ENCODE data around the gene TMEM129.

The TMEM129 gene

DNA sequence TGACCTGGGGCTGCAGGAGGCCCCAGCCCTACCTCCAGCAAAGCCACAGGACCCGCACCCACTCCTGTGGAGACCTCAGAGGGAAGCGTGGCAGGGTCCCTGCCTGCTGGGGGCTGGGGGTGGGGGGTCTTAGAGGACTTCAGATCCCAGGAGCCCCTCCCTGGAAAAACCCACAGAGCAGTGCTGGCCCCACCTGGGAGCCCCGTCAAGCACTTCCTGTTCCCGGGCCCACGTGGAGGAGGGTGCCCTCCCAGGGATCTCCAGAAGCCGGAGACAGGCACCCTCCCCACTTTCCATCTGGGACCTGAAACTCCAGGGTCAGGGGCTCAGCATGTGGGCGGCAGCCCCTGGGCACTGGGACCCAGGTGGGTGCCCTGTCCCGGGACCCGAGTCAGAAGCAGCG, 32.2 kb upstream of the TMEM129 start:
- H2AFZ ChIP-seq (ENCODE audit: low read length), result no peak overlapping the region
- H3K79me2 ChIP-seq (ENCODE audit: insufficient read depth, low read length), result no peaks in the 10 kb centered on the region
- TF ChIP-seq, protein P1, sequence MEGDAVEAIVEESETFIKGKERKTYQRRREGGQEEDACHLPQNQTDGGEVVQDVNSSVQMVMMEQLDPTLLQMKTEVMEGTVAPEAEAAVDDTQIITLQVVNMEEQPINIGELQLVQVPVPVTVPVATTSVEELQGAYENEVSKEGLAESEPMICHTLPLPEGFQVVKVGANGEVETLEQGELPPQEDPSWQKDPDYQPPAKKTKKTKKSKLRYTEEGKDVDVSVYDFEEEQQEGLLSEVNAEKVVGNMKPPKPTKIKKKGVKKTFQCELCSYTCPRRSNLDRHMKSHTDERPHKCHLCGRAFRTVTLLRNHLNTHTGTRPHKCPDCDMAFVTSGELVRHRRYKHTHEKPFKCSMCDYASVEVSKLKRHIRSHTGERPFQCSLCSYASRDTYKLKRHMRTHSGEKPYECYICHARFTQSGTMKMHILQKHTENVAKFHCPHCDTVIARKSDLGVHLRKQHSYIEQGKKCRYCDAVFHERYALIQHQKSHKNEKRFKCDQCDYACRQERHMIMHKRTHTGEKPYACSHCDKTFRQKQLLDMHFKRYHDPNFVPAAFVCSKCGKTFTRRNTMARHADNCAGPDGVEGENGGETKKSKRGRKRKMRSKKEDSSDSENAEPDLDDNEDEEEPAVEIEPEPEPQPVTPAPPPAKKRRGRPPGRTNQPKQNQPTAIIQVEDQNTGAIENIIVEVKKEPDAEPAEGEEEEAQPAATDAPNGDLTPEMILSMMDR (IDR thresholded peaks at IDR 0.05; ENCODE audit: low read length), result no peak
- TF ChIP-seq EZH2 (IDR thresholded peaks at IDR 0.05; ENCODE audit: borderline replicate concordance, low read length), result no peak
- no peak overlapping the region for H3K9ac ChIP-seq (ENCODE audit: low read length)
- H3K9me2 ChIP-seq (ENCODE audit: low read depth, low read length), result no peaks in the 10 kb centered on the region
- H3K27ac ChIP-seq (ENCODE audit: low read depth, low read length, poor library complexity, severe bottlenecking), result no peak overlapping the region
- H4K20me1 ChIP-seq (ENCODE audit: insufficient read depth, low read length), result no peaks in the 10 kb centered on the region
- no peaks in the 10 kb centered on the region for H3K27me3 ChIP-seq (ENCODE audit: insufficient read depth, low read length)
- no peaks in the 10 kb centered on the region for H3K4me1 ChIP-seq (ENCODE audit: insufficient read depth, low read length, severe bottlenecking)
- H3K4me2 ChIP-seq (ENCODE audit: low read length), result no peak overlapping the region
- H3K9me3 ChIP-seq (ENCODE audit: low read length), result no peaks in the 10 kb centered on the region
- no peaks in the 10 kb centered on the region for H3K36me3 ChIP-seq (ENCODE audit: insufficient read depth, low read length)
- no peaks in the 10 kb centered on the region for H3F3A ChIP-seq (ENCODE audit: insufficient read depth, low read length)
- no peak overlapping the region for H3K4me3 ChIP-seq (ENCODE audit: low read depth, low read length, poor library complexity, severe bottlenecking)

DNA sequence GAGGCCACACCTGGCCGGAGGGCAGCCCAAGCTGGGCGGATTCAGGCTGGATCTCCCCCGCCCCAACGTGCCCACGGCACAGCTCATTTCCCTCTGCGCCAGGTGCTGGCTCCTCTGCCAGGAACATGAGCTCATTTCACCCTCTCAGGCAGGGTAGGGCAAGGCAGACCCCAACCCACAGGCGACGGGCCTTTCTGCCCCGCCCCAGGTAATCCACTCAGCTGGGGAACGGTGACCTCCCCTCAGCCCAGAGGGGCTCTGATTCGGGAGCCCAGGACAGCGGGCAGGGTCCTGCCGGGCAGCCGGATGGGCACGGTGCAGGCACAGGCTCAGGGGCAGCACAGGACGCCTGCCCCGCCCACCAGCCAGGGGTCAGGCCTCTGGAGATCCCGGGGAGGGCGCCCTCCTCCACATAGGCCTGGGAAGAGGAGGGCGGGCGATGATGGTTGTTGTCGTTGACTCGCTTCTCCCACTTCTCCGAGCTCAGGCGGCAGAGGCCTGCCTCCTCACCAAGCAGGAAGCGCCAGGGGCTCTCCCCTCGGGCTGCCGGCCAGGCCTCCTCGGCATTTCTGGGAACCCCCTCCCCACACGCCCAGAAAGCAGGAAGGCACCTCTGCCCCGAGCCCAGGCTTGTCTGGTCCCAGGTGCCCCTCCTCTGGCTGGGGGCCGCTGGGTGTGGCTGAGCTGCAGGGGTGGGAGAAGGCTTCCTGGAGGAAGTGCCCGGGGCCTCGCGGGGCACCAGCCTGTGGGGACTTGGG, 31.3 kb upstream of the TMEM129 start:
- no peak overlapping the region for H2AFZ ChIP-seq (ENCODE audit: low read length)
- no peak for TF ChIP-seq EZH2 (IDR thresholded peaks at IDR 0.05; ENCODE audit: borderline replicate concordance, low read length)
- TF ChIP-seq, protein P1 (IDR thresholded peaks at IDR 0.05; ENCODE audit: low read length), result no peak
- H3K4me3 ChIP-seq (ENCODE audit: low read depth, low read length, poor library complexity, severe bottlenecking), result no peak overlapping the region
- H3K79me2 ChIP-seq (ENCODE audit: insufficient read depth, low read length), result no peaks in the 10 kb centered on the region
- H4K20me1 ChIP-seq (ENCODE audit: insufficient read depth, low read length), result no peaks in the 10 kb centered on the region
- H3K9ac ChIP-seq (ENCODE audit: low read length), result no peak overlapping the region
- H3F3A ChIP-seq (ENCODE audit: insufficient read depth, low read length), result no peaks in the 10 kb centered on the region
- no peaks in the 10 kb centered on the region for H3K4me1 ChIP-seq (ENCODE audit: insufficient read depth, low read length, severe bottlenecking)
- H3K9me3 ChIP-seq (ENCODE audit: low read length), result no peaks in the 10 kb centered on the region
- H3K27me3 ChIP-seq (ENCODE audit: insufficient read depth, low read length), result no peaks in the 10 kb centered on the region
- H3K27ac ChIP-seq (ENCODE audit: low read depth, low read length, poor library complexity, severe bottlenecking), result no peak overlapping the region
- no peaks in the 10 kb centered on the region for H3K9me2 ChIP-seq (ENCODE audit: low read depth, low read length)
- H3K4me2 ChIP-seq (ENCODE audit: low read length), result no peak overlapping the region
- no peaks in the 10 kb centered on the region for H3K36me3 ChIP-seq (ENCODE audit: insufficient read depth, low read length)

DNA sequence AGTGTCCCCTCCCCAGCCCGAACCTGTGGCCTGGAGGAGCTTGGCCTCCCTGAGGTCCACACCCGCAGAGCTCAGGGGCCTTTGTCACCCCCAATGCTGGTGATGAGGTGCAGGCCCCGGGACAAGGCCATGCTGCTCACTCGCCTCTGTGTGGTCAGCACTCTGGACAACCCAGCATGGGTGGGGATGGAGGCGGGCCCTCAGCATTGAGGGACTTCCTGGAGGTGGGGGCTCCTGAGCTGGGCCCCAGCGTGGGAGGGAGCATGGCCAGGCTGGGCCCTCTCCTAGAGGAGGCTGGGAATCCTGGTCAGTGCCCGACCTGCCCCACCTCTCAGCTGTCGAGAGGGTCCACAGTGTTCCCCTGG, 30.8 kb upstream of the TMEM129 start:
- Histone ChIP-seq H4K20me1 (ENCODE audit: insufficient read depth, low read length) (no peaks in the 10 kb centered on the region), H3F3A (ENCODE audit: insufficient read depth, low read length) (no peaks in the 10 kb centered on the region), H3K79me2 (ENCODE audit: insufficient read depth, low read length) (no peaks in the 10 kb centered on the region), H3K4me2 (ENCODE audit: low read length) (no peak overlapping the region), H3K4me3 (ENCODE audit: low read depth, low read length, poor library complexity, severe bottlenecking) (no peak overlapping the region), H3K9me3 (ENCODE audit: low read length) (no peaks in the 10 kb centered on the region), H3K27me3 (ENCODE audit: insufficient read depth, low read length) (no peaks in the 10 kb centered on the region), H3K9me2 (ENCODE audit: low read depth, low read length) (no peaks in the 10 kb centered on the region), H2AFZ (ENCODE audit: low read length) (no peak overlapping the region), H3K9ac (ENCODE audit: low read length) (no peak overlapping the region), H3K4me1 (ENCODE audit: insufficient read depth, low read length, severe bottlenecking) (no peaks in the 10 kb centered on the region), H3K27ac (ENCODE audit: low read depth, low read length, poor library complexity, severe bottlenecking) (no peak overlapping the region), H3K36me3 (ENCODE audit: insufficient read depth, low read length) (no peaks in the 10 kb centered on the region)
- TF ChIP-seq EZH2 (IDR thresholded peaks at IDR 0.05; ENCODE audit: borderline replicate concordance, low read length), result no peak
- TF ChIP-seq, protein P1 (IDR thresholded peaks at IDR 0.05; ENCODE audit: low read length), result no peak

All from OCI-LY1 (cell line).